Cardiac septum (tissue), 1 donor: Measurements from ENCODE around the gene IL11RA. TPM values are rescaled to one million over a fixed set of nuclear protein-coding genes. Genes with fewer than 3 reads are reported as not detected.

Experiments
- DNase-seq: peaks from one replicate; pipeline ENCODE4 v3.0.0-alpha.2; 2020; ENCODE audit warnings: low spot score
- intact Hi-C: fragments of 100-400 bp; cut with DNase I; formaldehyde crosslinking; loops from one replicate; pipeline ENCODE4 v1.14.0; 2022
- total RNA-seq: library from RNA; stranded (reverse); fragmentation: NEBNext Ultra II Directional; extraction: Animal tissue kit (Norgen Biotek cat#: 25700); gene quantifications from one replicate; pipeline ENCODE4 v1.2.1, GENCODE V29; 2021
- donor health status: DM: no; HTN: no; CAD: no.

Gene IL11RA
- total RNA-seq, 1 donor from 2014 or later: 59.4 TPM

- peak; percentile 90 for DNase-seq
- intact Hi-C loops: loop anchor here (5.0 to 10.0 kb wide), 3 partner anchors 35 to 283 kb away; partner anchors contain the start of genes DNAJB5 and GALT
Measured at GRCh38 chr9:34701769-34702736, 50.1 kb downstream of the IL11RA start.

DNA sequence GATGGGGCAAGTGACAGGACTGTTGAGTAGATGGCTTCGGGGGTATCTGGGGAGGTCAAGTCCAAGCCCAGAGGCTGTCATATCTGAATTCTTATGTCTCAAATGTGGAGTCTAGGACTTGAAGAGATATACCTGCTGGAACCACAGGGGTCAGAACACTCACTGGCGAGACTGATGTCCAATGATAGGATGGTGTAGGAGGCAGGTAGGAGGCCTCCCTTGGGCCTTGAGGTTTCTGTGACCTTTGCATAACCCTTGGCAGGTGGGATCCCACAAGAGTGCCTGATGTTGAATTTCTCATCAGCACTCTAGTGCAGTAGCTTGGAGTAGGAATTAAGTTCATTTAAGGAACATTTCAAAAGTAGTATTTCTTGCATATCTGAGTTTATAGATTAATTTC lies 55.1 kb downstream of the IL11RA start:
- DNase-seq: no peak
- intact Hi-C loops: loop anchor here (10.0 kb wide), 1 partner anchor 278 kb away; the partner anchor contains the start of gene DNAJB5

DNA sequence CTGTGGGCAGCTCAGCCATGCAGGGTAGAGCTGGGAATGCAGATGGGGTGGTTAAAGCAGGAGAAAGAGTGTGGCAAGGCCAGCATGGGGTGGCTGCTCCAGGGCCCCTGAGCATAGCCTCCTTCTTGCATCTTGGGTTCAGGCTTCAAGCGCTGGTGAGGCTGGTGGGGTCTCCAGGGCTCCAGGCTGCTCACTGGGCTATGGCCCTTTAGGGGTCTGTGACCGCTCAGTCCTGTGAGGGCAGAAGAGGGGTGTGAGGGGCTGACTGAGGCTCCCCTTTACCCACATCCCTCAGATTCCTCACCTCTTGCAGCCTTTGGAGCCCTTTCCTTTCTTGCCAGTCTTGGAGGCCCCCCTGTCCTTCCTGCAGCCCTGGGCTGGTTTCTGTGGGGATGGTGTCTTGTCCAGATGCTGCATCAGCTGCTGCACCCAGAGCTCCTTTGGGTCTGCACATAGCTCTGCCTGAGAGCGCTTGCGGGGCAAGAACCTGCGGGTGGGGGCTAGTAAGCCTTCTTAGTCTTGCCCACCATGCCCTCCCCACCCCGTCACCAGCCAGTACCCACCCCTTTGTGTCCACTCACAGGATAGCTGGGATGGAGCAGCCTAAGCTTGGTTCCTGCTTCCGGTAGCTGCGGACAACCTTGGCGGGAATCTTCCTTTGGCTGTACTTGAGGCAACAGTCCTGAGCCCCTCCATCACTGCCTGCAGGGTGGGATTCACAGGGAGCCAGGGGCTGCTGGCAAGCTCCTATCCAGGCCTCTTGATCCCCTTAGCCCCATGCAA lies 57.4 kb downstream of the IL11RA start:
- intact Hi-C loops: loop anchor here (10.0 kb wide), 1 partner anchor 275 kb away; the partner anchor contains the start of gene DNAJB5
- no peak for DNase-seq

DNA sequence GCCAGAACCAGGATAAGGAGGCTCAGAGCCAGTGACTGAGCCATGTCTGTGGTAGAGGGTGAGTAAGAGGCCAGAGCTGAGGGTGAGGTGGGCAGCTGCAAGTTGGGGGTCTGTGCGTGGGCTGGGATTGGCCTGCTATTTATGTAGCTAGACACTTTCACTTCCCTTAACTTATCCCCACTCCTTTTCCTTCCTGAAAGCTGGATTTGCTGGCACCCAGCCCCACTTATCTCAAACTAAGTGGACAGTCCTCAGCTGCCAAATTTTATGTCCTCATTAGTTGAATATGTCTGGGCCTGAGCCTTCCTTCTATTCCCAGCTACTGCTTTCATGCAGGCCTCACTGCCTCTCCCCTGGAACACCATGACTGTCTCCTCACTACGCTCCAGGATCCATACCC lies 58.0 kb downstream of the IL11RA start, which contains the start of gene CCL21:
Gene CCL21, minus strand, starts transcription at position 114 of the 400 bp plus-strand sequence. Its CDS starts 70 bp downstream, at position 44.
- DNase-seq: peak; percentile 86
- intact Hi-C loops: no loop called here

Other genes starting within 250 kb of the IL11RA start
- 39.1 TPM for gene FAM219A, start 193.6 kb upstream of the IL11RA start, total RNA-seq
- 0.30 TPM for gene DNAI1, start 193.4 kb upstream of the IL11RA start, total RNA-seq
- 1.3 TPM for gene ENHO, start 129.2 kb upstream of the IL11RA start, total RNA-seq
- gene CNTFR, start 62.5 kb upstream of the IL11RA start, total RNA-seq: 1.1 TPM
- gene RPP25L, start 40.1 kb upstream of the IL11RA start, total RNA-seq: 39.4 TPM
- gene DCTN3, start 31.7 kb upstream of the IL11RA start, total RNA-seq: 101 TPM
- gene ARID3C, start 23.1 kb upstream of the IL11RA start, total RNA-seq: not detected
- gene SIGMAR1, start 14.4 kb upstream of the IL11RA start, total RNA-seq: 25.8 TPM
- 42.4 TPM for gene GALT, start 5.5 kb upstream of the IL11RA start, total RNA-seq
- not detected for gene CCL27, start 10.5 kb downstream of the IL11RA start, total RNA-seq
- 0.62 TPM for gene CCL19, start 39.1 kb downstream of the IL11RA start, total RNA-seq
- 30.1 TPM for gene CCL21, start 58.0 kb downstream of the IL11RA start, total RNA-seq